SW480 (cell line): ENCODE results near the gene SH3GLB2.

Source experiments
- DNase-seq: peaks from one replicate; pipeline ENCODE4 v3.0.0-alpha.2; 2016; ENCODE audit warnings: low spot score

SH3GLB2 gene

DNA sequence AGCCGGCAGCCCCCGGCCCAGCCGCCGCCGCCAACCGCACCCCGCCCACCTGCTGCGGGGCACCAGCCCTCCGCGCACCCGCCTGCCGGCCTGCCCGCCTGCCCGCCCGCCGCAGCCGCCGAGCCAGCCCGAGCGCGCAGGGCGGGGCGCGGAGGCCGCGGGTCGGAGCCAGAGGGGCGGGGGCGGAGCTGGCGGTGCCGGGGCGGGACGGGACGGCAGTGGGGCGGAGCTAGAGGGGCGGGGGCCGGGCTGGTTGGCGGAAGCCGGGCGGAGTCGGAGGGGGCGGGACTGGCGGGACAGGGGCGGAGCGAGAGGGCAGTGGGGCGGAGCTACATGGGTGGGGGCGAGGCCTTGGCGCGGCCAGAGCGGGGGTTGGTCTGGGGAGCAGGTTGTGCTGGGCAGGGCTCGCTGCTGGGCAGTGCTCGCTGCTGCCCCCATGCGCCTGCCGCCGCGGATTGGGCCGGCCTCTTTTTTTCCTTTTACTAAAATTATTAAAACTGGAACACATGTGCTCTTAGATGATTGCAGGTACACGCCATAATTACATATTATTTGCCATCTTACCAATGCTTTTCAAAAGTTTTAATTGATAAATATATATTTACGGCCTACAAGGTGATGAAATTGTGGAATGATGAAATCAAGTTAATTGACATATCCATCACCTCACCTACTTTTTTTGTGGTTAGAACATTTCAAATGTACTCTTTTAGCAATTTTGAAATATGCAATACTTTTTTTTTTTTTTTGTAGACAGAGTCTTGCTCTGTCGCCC lies at the start of gene SH3GLB2:
TSS of gene SH3GLB2 (minus strand) at position 140 of the 775 bp plus-strand sequence. CDS start 177 bp downstream, outside the sequence.
- DNase-seq = peak; percentile 88

DNA sequence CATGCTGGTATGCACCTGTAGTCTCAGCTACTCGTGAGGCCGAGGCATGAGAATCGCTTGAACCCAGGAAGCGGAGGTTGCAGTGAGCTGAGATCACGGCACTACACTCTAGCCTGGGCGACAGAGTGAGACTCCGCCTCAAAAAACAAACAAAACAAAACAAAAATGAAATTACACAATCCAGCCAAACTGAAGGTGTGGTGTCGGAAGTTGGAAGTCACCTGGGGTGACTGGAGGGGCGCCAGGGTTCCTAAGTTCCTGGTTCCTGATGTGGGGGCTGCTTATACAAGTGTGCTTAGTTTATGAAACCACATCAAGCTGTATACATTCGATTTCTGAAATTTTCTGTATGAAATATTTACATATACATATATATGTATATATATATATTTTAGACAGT lies 49.1 kb upstream of the SH3GLB2 start:
- no peak for DNase-seq

DNA sequence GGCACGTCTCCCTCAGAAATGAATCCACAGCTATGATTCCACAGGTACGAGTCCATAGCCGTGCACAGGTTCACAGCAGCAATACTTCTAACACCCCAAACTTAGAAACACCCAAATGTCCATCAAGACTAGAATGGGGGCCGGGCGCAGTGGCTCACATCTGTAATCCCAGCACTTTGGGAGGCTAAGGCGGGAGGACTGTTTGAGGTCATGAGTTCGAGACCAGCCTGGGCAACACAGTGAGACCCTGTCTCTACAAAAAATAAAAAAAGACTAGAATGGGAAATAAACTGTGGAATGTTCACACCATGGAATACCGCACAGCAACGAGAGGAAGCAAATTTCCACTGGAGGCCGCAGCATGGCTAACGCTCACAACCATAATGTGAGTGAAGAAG lies 48.5 kb upstream of the SH3GLB2 start:
- no peak for DNase-seq

DNA sequence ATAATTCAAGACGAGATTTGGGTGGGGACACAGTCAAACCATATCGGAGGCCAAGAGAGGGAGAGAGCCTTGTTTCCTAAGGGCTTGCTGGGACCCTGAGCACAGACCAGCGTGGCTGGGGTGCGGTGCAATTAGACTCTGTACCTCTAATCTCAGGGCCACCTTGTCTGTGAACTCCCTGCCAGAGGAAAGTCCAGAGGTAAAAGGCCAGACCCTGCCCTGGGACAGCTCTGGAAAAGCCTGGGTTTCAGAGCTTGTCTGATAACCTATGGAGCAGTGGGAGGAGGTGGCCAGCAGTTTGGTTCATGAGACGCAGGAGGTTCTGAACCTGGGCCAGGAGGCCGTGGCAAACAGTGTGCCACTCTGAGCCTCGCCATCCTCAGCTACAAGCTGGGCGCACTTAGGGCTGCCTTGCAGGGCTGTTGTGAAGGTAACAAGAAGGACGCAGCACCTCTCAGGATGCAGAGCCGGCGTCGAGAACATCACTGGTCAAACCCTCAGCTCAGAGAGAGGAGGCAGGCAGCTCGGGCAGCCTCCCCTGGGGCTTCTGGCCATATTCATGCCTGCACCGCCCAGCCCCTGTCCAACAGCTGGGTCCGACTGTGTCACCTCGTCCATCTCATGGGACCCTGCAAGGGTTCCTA lies 48.0 kb upstream of the SH3GLB2 start:
- DNase-seq = no peak

DNA sequence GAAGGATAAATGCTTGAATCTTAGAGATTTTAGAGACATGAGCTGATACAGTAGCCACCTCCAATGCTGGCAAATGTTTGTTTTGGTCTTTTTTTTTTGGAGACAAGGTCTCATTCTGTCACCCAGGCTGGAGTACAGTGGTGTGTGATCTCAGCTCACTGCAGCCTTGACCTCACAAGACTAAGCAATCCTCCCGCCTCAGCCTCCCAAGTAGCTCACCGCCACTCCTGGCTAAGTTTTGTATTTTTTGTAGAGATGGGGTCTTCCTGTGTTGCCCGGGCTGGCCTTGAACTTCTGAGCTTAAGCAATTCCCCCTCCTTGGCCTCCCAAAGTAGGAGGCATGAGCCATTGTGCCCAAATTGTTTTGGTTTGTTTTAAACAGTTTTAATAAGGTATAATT lies 46.0 kb upstream of the SH3GLB2 start:
- DNase-seq = no peak

DNA sequence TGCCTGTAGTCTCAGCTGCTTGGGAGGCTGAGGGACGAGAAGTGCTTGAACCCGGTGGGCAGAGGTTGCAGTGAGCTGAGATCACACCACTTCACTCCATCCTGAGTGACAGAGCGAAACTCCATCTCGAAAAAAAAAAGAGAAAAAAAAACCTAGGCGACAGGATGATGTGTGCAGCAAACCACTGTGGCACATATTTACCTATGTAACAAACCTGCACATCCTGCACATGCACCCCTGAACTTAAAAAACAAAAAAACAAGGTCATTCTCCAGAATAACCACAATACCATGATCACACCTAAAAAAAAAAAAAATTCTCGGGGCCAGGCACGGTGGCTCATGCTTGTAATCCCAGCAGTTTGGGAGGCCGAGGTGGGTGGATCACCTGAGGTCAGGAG lies 45.3 kb upstream of the SH3GLB2 start:
- no peak for DNase-seq

DNA sequence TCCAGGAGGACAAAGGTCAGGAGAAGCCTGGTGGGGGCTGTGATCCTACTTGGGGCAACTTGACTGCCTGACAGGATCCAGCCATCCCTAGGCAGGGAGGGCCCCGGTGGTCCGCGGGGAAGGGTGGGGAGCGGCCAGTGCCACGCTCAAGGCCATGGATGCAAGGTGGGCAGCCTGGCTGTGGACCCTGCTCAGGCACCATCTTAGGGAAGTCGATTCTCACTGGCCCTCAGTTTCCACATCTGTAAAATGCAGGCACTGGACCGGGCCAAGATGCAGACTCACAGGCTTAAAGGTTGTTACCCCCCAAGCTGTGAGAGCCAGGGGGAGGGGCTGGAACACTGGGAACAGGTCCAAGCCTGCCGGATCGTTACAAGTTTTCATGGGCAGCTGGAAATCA lies 44.0 kb upstream of the SH3GLB2 start:
- no peak for DNase-seq

DNA sequence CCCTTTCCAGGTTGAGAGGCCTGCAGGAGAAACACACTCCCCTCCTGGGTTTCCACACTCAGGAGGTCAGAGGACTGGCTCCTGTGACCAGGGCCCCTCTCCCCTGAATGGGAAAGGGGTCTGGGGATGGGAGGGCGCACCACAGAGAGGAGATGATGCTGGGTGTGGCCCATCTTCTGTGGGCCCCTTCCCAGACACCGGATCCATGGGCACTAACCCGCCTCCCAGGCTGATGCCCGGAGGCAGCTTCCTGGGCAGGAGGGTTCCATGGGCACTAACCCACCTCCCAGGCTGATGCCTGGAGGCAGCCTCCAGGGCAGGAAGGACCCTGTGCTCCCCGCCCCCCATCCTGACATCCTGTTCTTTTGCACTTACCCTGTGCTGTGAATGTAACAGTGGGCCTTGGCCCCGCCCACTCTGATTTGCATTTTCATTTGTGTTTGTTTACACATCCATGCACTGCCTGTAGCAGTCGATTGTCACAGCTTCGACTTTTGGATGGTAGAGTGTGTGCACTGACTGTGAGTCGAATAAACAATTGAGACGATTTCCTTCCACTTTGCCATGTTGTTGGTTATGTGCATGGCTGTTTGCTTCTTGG lies 43.5 kb upstream of the SH3GLB2 start:
- DNase-seq = no peak

DNA sequence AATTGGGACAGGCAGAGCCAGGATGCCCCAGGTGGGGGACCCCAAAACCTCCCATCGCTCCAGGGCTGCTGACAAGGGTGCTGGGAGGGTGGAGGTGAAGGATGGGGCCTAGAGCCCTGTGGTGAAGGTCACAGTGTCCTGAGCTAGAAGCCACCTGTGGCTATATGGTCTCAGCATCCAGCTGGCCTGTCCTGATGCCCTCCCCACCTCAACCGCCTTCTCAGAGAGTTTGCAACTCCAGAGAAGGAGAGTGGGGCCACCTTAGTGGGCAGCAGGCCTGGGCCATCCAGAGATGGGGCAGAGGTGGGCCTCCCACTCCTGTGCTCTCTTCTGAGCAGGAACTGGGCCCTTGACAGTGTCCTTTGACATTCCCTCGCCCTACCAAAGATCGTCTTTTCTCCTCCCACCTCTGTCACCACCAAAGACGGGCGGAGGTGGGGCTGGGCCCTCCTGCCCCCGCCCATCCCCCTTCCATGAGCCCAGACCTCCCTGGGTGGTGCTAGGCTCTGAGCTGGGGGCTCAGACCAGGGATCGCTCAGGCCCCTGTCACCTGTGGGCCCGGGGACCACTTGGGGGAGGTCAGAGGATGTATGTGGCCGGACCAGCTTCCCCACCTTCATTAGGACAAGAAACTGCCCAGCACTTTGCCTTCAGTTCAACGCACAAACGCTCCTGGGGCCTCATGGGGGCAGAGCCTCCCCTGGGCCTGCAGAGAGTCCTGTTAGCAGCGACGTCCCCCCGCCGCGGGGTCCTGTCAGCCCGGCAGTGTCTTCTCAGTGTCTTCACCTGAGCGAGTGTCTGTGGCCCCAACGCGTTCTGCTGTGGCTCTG lies 42.8 kb upstream of the SH3GLB2 start:
- DNase-seq = no peak

DNA sequence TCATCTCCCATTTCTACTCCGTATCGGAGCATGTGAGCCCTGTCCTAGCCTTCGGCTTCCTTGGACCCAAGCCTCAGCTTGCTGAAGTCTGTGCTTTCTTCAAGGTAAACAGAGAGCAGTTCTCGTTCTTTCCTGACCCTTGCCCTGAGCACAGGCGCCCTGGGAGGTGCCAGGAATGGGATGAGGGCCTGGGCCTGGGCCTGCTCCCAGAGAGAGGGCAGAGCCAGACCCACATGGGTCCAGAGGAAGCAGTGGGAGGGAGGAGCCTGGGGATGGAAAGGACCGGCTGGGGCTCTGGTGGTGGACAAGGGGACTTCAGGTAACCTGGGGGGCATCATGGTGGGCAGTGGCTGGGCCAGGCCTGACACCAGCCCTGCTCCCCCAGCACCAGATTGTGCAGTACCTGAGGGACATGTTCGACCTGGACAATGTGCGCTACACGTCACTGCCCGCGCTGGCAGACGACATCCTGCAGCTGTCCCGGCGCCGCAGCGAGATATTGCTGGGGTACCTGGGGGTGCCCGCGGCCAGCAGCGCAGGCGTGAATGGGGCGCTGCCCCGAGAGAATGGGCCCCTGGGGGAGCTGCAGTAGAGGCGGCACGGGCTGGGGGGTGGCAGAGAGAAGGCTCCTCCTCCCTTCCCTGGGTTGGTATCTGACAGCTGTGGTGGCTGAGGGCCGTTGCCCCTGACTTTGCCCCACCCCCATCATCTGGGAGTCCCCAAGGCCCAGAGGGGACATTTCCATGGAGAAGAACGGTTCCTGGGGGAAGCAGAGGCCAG lies 41.9 kb upstream of the SH3GLB2 start:
- DNase-seq = no peak

DNA sequence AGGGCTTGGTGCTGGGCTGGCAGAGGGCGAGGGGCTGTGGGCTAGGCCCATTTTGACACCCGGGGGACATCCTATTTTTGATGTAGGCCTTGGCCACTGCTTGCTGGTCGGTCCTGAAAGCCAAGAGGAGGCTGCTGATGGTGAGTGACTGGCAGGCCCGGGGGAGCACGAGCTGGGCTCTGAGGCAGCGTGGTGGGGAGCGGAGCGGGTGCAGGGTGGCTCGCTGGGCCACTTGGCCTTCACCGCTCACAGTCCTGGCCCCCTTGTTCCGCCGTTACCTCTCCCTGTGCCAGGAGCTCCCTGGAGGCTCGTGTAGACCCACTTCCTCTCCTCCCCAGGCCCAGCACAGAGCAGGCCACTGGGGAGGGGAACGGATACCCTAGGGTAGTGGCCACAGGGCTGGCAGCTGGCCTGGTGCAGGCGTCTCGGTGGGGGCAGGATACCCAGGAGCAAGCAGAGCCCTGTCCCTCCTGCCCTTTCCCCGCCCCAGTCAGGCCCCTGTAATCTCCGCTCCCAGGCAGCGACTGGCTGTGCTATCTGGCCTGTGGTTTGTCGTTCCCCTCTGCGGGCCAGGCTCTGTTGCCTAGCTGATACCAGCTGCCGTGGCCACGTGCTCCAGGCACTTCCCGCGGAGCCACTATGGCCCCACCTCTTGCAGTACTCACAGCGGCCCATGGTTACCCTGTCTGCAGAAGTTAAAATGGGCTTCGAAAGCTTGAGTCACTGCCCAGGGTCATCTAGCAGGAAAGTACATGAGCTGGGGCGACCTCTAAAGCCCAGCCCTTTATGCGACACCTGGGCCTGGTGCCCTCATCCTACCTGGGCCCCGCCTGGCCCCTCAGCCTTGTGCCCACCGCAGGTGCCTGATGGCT lies 41.1 kb upstream of the SH3GLB2 start:
- peak; percentile 57 for DNase-seq

DNA sequence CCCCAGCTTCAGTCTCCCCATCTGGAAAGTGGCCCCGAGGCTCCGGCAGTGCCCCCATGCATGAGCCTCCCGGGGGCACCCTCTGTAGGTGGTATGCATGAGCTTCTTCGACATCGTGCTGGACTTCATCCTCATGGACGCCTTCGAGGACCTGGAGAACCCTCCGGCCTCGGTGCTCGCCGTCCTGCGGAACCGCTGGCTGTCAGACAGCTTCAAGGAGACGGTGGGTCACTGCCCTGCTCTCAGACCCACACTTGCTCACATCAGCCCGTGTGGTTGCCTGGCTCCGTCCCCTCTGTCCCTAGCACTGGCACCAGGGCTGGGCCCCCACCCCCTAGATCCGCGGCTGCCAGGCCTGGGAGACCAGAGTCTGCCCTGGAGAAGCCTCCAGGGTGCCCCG lies 40.0 kb upstream of the SH3GLB2 start:
- no peak for DNase-seq

DNA sequence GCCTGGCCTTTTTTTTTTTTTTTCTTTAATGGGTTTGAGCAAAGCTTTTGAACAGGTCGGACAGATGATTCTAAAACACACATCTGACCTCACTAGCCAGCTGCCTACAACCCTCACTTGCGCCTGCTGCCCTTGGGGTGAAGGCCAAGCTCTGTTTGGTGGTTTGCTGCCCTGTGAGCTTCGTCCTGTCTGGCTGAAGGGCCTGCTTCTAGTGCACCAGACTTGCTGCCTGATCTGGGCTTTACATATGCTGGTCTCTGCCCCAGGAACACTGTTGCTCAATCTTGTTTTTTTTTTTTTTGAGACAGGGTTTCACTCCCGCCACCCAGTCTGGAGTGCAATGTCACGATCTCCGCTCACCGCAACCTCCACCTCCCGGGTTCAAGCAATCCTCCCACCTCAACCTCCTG lies 36.4 kb upstream of the SH3GLB2 start:
- DNase-seq = no peak

DNA sequence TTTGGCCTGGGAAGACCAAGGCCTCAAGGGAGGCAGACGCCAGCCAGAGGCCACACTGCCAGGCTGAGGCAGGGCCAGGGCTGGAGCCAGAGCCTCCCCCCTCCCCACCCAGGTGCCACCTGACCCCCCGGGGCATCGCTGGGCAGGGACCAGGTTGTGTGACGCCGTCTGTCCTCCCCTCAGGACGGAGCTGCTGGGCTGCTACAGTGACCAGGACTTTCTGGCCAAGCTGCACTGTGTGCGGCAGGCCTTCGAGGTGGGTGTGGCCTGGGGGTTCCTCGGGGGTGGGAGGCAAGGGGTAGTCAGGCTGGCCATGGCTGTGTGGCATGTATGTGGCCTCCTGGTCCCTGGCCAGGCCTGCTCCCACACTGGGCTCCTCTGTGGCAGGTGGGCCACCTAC lies 34.9 kb upstream of the SH3GLB2 start:
- no peak for DNase-seq

DNA sequence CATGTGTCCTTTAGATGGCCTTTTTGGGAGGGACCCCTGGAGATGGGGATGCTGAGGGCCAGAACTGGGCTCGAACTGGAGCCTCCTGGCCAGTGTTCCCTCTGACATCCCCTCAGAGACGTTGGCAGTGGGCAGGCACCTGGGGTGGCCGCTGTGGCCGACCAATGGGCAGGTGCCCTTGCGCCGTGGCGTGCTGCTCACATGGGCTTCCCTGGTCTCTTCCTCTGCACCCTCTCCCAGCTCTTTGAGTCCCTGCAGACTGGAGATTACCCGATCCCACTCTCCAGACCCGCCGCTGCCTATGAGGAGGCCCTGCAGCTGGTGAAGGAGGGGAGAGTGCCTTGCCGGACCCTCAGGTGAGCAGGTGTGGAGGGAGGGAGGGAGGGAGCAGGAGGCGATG lies 32.9 kb upstream of the SH3GLB2 start:
- no peak for DNase-seq

DNA sequence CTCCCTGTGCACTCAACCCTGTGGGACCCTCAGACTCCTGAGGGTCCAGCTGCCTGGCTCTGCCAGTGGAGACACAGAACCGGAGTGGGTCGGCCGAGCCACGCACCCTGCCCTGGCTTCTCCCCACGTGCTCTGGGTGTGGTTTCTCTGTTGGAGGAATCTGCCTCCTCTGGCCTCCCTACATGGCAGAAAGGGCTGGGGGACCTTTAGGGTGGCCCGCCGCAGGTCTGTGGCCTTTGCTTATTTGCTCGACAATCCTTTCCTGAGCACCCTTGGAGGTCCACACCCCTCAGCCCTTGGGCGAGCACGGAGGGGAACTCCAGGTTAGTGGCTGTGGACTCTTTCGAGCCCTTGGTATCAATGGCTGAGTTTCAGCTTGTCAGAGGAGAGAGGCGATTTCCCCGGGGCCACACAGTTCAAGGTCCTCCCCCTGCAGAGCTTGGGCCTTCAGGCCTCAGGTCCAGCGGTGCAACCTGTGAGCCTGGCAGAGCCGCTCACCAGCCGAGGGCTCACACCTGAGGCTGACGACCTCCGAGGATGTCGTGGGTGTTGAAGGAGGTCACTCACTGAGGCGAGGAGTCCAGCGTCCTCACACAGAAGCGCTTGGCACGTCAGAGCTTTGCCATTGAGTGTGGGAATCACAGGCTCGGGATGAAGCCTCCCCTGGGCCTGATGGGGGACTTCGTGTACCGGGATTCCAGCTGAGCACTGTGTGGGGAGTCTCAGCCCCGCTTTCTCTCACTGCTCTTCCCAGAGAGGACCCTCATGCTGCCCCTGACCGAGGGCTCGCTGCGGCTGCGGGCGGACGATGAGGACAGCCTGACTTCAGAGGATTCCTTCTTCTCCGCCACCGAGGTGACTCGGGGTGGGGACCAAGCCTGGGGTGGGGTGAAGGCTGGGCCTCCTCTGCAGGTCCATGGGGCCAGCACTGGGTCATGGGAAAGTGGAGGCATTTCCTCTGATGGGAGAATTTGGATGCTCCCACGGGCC lies 32.0 kb upstream of the SH3GLB2 start:
- DNase-seq = no peak

DNA sequence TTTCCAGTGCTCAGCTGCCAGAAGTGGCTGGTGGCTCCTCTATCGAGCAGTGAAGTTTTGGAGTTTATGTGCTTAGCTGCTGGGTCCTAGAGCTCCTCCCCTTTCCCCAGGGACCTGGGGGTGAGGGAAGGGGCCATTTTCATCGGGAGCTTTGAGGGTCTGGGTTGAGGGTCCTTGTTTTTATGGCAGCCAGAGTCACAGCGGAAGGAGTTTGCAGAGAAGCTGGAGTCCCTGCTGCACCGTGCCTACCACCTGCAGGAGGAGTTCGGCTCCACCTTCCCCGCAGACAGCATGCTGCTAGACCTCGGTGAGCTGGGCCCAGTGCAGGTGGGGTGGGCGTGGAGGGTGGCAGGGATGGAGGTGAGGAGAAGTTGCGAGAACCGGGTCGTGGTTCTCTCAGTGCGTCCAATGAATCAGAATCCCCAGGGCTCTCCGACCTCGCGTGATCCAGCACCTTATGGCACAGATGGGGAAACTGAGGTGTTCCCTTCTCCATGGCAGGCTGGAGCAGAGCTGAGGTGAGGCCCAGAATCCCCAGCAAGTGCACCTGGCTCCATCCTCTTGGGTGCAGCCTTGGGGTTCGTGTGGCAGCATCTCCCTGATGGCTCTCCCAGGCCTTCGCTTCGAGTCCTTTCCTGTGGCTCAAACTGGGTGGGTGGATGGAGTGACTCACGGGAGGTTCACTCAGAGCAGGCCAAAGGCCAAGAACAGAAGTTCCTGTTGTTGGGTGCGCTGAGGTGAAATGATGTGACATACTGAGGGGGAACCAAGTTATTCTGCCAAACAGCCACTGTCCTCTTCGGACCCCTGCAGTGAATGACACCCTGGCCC lies 31.0 kb upstream of the SH3GLB2 start:
- DNase-seq = peak; percentile 72

DNA sequence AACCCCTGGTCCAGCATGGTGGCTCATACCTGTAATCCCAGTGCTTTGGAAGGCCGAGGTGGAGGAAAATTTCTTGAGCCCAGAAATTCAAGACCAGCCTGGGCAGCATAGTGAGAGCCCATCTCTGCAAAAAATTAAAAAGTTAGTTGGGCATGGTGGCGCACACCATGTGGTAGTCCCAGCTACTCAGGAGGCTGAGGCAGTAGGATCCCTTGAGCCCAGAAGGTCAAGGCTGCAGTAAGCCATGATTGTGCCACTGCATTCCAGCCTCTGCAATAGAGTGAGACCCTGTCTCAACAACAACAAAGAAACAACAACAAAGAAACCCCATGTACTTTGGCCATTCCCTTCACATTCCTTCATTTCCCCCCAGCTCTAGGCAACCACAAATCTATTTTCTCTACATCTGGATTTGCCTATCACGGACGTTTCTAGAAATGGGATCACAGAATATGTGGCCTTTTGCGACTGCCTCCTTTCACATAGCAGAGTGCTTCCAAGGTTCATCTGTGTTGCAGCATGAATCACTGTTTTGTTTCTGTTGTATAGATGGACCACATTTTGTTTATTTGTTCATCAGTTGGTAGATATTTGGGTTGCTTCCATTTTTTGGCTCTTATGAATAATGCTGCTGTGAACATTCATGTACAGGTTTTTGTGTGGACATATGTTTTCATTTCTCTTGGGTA lies 26.2 kb upstream of the SH3GLB2 start:
- no peak for DNase-seq
